CD4-positive, alpha-beta T cell treated with Interleukin-12 subunit alpha and Interleukin-12 subunit beta, for 1 hour (primary cell): Measurements from ENCODE around the gene ZNF644.
"Not testable (repeated sequence)": the region's sequence is repeated elsewhere in the genome, so short reads cannot be mapped to it uniquely, and the experiment has no call there.

Source experiments
- DNase-seq: peaks from one replicate; pipeline ENCODE4 v3.0.0-alpha.2; 2020

Gene ZNF644

GRCh38 chr1:90925928-90926869, 95.6 kb downstream of the ZNF644 start:
- no peak for DNase-seq

GRCh38 chr1:90924982-90925381, 96.9 kb downstream of the ZNF644 start:
- DNase-seq = no peak

GRCh38 chr1:90922996-90923395, 98.8 kb downstream of the ZNF644 start:
- DNase-seq = no peak

GRCh38 chr1:90922202-90922601, 99.6 kb downstream of the ZNF644 start:
- no peak for DNase-seq

- DNase-seq = no peak
Observed at GRCh38 chr1:90919900-90920299, 101.9 kb downstream of the ZNF644 start.

GRCh38 chr1:90919190-90919719, 102.6 kb downstream of the ZNF644 start:
- DNase-seq = peak; percentile 11

GRCh38 chr1:90911353-90911752, 110.5 kb downstream of the ZNF644 start:
- DNase-seq = no peak

- DNase-seq = no peak
Observed at GRCh38 chr1:90902672-90903071, 119.2 kb downstream of the ZNF644 start.

- DNase-seq = no peak
Observed at GRCh38 chr1:90899263-90899662, 122.6 kb downstream of the ZNF644 start.

GRCh38 chr1:90893679-90894078, 128.2 kb downstream of the ZNF644 start:
- DNase-seq = not testable (repeated sequence)

GRCh38 chr1:90892884-90893283, 129.0 kb downstream of the ZNF644 start:
- DNase-seq = not testable (repeated sequence)

GRCh38 chr1:90892196-90892595, 129.6 kb downstream of the ZNF644 start:
- not testable (repeated sequence) for DNase-seq

GRCh38 chr1:90891756-90892155, 130.1 kb downstream of the ZNF644 start:
- not testable (repeated sequence) for DNase-seq

- no peak for DNase-seq
Observed at GRCh38 chr1:90882221-90882620, 139.6 kb downstream of the ZNF644 start.

GRCh38 chr1:90881034-90881433, 140.8 kb downstream of the ZNF644 start:
- DNase-seq = no peak

- no peak for DNase-seq
Observed at GRCh38 chr1:90879281-90879680, 142.6 kb downstream of the ZNF644 start.

- no peak for DNase-seq
Observed at GRCh38 chr1:90876101-90876500, 145.7 kb downstream of the ZNF644 start.
